Activated CD8-positive, alpha-beta T cell treated with anti-CD3 and anti-CD28 coated beads, Interleukin-2, amount 10 ng/mL, durations not matched to agents 7 days and 5 days (primary cell): ENCODE data around the gene CXCL10. TPM values are rescaled to one million over a fixed set of nuclear protein-coding genes. Genes with fewer than 3 reads are reported as not detected.

Source experiments
- ATAC-seq: fragments of 150-1000 bp; cut with Tn5 transposase; one replicate; pipeline ENCODE4 v1.10.0; 2021; ENCODE audit warnings: moderate library complexity
- CTCF ChIA-PET: fragments of 350-600 bp; sonication (Branson Sonifier 250); formaldehyde crosslinking; loops from one replicate; lab custom pipeline; 2021; ENCODE audit warnings: antibody characterized with exemption; lab: Charles Lee
- POLR2A ChIA-PET: fragments of 350-600 bp; sonication (Branson Sonifier 250); formaldehyde crosslinking; loops from one replicate; lab custom pipeline; 2021; ENCODE audit warnings: antibody characterized with exemption; lab: Charles Lee
- DNase-seq: peaks from one replicate; pipeline ENCODE4 v3.0.0-alpha.2; 2020
- H3K27ac Mint-ChIP-seq: one replicate; pipeline ENCODE4 v1.8.0; 2021; ENCODE audit warnings: mild to moderate bottlenecking, mixed read lengths
- H3K27me3 Mint-ChIP-seq: one replicate; pipeline ENCODE4 v1.8.0; 2021; ENCODE audit warnings: low read depth, mixed read lengths
- H3K36me3 Mint-ChIP-seq: one replicate; pipeline ENCODE4 v1.8.0; 2021; ENCODE audit warnings: low read depth, mixed read lengths
- H3K4me1 Mint-ChIP-seq: one replicate; pipeline ENCODE4 v1.8.0; 2021; ENCODE audit warnings: low read depth, mixed read lengths
- H3K4me3 Mint-ChIP-seq: one replicate; pipeline ENCODE4 v1.8.0; 2021; ENCODE audit warnings: mild to moderate bottlenecking, mixed read lengths
- H3K9me3 Mint-ChIP-seq: one replicate; pipeline ENCODE4 v1.8.0; 2022; ENCODE audit warnings: mixed read lengths; ENCODE audit not compliant: insufficient read depth
- total RNA-seq, 2 experiments: library from RNA; stranded (reverse); gene quantifications; one replicate each; pipeline ENCODE4 v1.2.3, GENCODE V29; 2021

Gene CXCL10
- total RNA-seq, 2 experiments from 2014 or later = not detected

- no peak for DNase-seq
- Mint-ChIP-seq H3K4me3 (no peak overlapping the region), H3K9me3 (no peaks in the 10 kb centered on the region), H3K27ac (no peak overlapping the region), H3K27me3 (peaks cover 6% of the 10 kb centered on the region), H3K36me3 (no peaks in the 10 kb centered on the region), H3K4me1 (peaks cover 6% of the 10 kb centered on the region)
- CTCF ChIA-PET = interaction anchor here (0.9 to 1.6 kb wide), 2 partner anchors 27 to 127 kb away, joined by 3 to 6 read pairs; no protein-coding TSS in a partner anchor
- no peak for ATAC-seq
- POLR2A ChIA-PET = no interaction called here
Measured at GRCh38 chr4:76022677-76023076, 620 bp downstream of the CXCL10 start.

GRCh38 chr4:76022031-76022430 lies 1.3 kb downstream of the CXCL10 start:
- Mint-ChIP-seq H3K36me3 (no peaks in the 10 kb centered on the region), H3K9me3 (no peaks in the 10 kb centered on the region), H3K27ac (no peak overlapping the region), H3K27me3 (peaks cover 6% of the 10 kb centered on the region), H3K4me1 (peaks cover 6% of the 10 kb centered on the region), H3K4me3 (no peak overlapping the region)
- DNase-seq (no peak), ATAC-seq (no peak)
- CTCF ChIA-PET = interaction anchor here (1.6 kb wide), 1 partner anchor 26 kb away, joined by 6 read pairs; no protein-coding TSS in a partner anchor
- POLR2A ChIA-PET = no interaction called here

- POLR2A ChIA-PET = no interaction called here
- no peaks in the 10 kb centered on the region for H3K9me3 Mint-ChIP-seq
- no peak overlapping the region for H3K4me3 Mint-ChIP-seq
- H3K36me3 Mint-ChIP-seq = no peaks in the 10 kb centered on the region
- H3K4me1 Mint-ChIP-seq = peaks cover 9% of the 10 kb centered on the region
- DNase-seq (no peak), ATAC-seq (no peak)
- H3K27ac Mint-ChIP-seq = no peak overlapping the region
- H3K27me3 Mint-ChIP-seq = peaks cover 7% of the 10 kb centered on the region
- CTCF ChIA-PET = no interaction called here
Measured at GRCh38 chr4:76017056-76017686, 6.1 kb downstream of the CXCL10 start.

GRCh38 chr4:76016393-76016792 lies 6.9 kb downstream of the CXCL10 start:
- no peaks in the 10 kb centered on the region for H3K9me3 Mint-ChIP-seq
- H3K4me3 Mint-ChIP-seq = no peak overlapping the region
- peaks cover 9% of the 10 kb centered on the region for H3K4me1 Mint-ChIP-seq
- H3K36me3 Mint-ChIP-seq = no peaks in the 10 kb centered on the region
- peaks cover 4% of the 10 kb centered on the region for H3K27me3 Mint-ChIP-seq
- H3K27ac Mint-ChIP-seq = no peak overlapping the region
- ChIA-PET POLR2A (no interaction called here), CTCF (no interaction called here)
- DNase-seq = no peak
- ATAC-seq = no peak

DNA sequence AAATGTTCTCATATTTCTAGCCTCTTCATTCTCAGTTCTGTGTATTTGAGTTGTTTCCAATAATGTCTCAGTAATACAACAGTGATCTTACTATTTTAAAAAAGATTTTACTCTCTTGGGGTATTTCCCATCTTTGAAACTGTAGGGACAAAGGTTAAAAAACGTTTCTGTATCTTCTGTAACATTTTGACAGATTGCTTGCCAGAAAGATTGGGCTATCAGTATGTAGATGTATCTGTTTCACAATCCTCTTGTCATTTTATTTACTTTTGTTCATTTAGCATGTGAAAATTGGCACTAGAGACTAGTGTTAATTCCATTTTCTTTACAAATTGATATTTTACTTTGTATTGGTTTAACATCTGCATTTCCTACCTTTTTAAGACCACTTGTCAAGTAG lies 9.8 kb downstream of the CXCL10 start:
- Mint-ChIP-seq H3K36me3 (no peaks in the 10 kb centered on the region), H3K4me3 (no peak overlapping the region), H3K9me3 (no peaks in the 10 kb centered on the region), H3K27me3 (peaks cover 11% of the 10 kb centered on the region), H3K4me1 (peaks cover 9% of the 10 kb centered on the region), H3K27ac (no peak overlapping the region)
- DNase-seq (no peak), ATAC-seq (no peak)
- CTCF ChIA-PET = interaction anchor here (2.8 kb wide), 1 partner anchor 17 kb away, joined by 19 read pairs; no protein-coding TSS in a partner anchor
- POLR2A ChIA-PET = no interaction called here

DNA sequence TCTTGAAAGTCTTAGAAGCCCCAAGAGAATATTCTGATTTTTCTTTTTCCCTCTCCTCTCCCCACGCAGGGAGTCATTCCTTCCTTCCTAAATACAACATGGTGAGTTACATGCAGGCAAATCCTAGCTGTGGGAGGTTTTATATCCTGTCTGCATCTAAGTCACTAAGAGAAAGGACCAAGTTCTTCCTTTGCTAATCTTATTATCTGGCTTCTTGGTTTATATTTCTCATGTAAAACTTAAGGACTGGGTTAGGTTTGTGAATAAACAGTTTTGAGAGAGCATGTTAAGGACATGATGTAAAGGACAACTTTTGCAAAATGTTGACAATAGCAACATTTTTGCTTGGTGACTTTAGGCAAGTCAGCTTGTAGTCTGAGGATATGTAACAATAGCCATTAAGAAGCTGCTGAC lies 10.9 kb downstream of the CXCL10 start:
- H3K4me1 Mint-ChIP-seq = peaks cover 9% of the 10 kb centered on the region
- ChIA-PET CTCF (no interaction called here), POLR2A (no interaction called here)
- no peak overlapping the region for H3K4me3 Mint-ChIP-seq
- peaks cover 17% of the 10 kb centered on the region for H3K27me3 Mint-ChIP-seq
- no peaks in the 10 kb centered on the region for H3K9me3 Mint-ChIP-seq
- ATAC-seq = no peak
- H3K36me3 Mint-ChIP-seq = no peaks in the 10 kb centered on the region
- no peak for DNase-seq
- no peak overlapping the region for H3K27ac Mint-ChIP-seq

DNA sequence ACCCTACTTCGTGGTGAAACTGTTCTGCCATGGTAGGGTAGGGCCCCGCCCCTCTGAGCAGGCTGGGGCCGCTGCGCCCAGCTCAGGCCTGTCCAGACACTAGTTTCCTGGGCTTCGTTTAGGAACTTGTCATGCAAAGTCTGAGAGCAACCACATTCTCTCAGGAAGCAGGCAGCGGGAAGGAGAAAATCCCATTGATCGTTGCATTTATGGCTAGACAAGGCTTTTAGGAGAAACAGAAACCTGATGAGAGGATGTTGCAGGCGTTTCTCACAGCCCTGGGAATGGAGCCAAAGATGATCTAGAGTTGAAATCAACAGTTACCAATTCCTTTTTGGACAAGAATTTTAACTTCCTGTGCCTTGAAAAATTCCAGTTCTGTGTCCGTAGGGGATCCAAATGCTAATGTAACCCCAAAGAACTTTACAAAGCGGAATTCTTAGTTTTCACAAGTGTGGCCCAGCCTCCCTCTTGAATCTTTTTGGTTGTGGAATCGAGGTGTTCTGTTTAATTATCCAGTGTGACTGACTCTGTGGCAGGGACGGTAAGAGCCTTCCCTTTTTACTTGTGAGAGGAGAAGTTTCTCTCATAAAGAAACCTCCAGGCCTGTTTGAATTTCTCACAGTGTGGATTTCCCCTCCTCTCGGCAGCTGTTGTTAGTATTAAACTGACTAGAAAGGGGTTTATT lies 11.5 kb downstream of the CXCL10 start:
- H3K4me1 Mint-ChIP-seq = peaks cover 9% of the 10 kb centered on the region

GRCh38 chr4:76011018-76011670 lies 12.2 kb downstream of the CXCL10 start:
- CTCF ChIA-PET = no interaction called here
- Mint-ChIP-seq H3K4me3 (no peak overlapping the region), H3K4me1 (peaks cover 4% of the 10 kb centered on the region), H3K9me3 (no peaks in the 10 kb centered on the region), H3K27ac (no peak overlapping the region), H3K36me3 (no peaks in the 10 kb centered on the region), H3K27me3 (peaks cover 23% of the 10 kb centered on the region)
- DNase-seq (no peak), ATAC-seq (no peak)
- POLR2A ChIA-PET = no interaction called here

More for the DNA sequence above, 11.5 kb downstream of the CXCL10 start:
- no peak for DNase-seq
- Mint-ChIP-seq H3K4me3 (no peak overlapping the region), H3K9me3 (no peaks in the 10 kb centered on the region), H3K27me3 (peaks cover 22% of the 10 kb centered on the region), H3K27ac (no peak overlapping the region), H3K36me3 (no peaks in the 10 kb centered on the region)
- ATAC-seq = no peak
- POLR2A ChIA-PET = no interaction called here
- CTCF ChIA-PET = no interaction called here

- CTCF ChIA-PET = interaction anchor here (1.6 kb wide), 1 partner anchor 15 kb away, joined by 8 read pairs; no protein-coding TSS in a partner anchor
Measured at GRCh38 chr4:76010576-76010975, 12.7 kb downstream of the CXCL10 start.

DNA sequence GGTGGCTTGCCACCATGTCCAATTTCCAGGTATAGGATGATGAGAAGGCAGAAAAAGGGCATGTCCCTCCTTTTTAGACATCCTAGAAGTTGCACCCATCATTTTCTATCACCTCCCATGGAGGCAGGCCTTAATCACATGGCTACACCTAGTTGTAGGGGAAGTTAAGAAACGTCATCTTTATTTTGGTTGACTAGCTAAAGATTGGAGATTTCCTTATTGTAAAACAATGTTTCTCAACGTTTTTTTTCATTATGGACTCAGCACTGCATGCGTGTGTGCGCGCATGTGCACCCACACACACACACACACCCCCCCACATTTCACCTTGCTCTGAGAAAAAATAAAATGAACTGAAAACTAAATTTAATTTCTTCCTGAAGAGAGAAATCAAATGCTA lies 14.0 kb downstream of the CXCL10 start:
- DNase-seq (no peak), ATAC-seq (no peak)
- Mint-ChIP-seq H3K4me1 (no peaks in the 10 kb centered on the region), H3K9me3 (no peaks in the 10 kb centered on the region), H3K36me3 (no peaks in the 10 kb centered on the region), H3K27ac (no peak overlapping the region), H3K4me3 (no peak overlapping the region), H3K27me3 (peaks cover 27% of the 10 kb centered on the region)
- CTCF ChIA-PET = interaction anchor here (1.6 kb wide), 1 partner anchor 14 kb away, joined by 8 read pairs; no protein-coding TSS in a partner anchor
- POLR2A ChIA-PET = no interaction called here

More at GRCh38 chr4:76010576-76010975, 12.7 kb downstream of the CXCL10 start:
- no peak for DNase-seq
- H3K4me3 Mint-ChIP-seq = no peak overlapping the region
- no peaks in the 10 kb centered on the region for H3K9me3 Mint-ChIP-seq
- H3K27ac Mint-ChIP-seq = no peak overlapping the region
- peaks cover 27% of the 10 kb centered on the region for H3K27me3 Mint-ChIP-seq
- H3K36me3 Mint-ChIP-seq = no peaks in the 10 kb centered on the region
- POLR2A ChIA-PET = no interaction called here
- no peak for ATAC-seq
- no peaks in the 10 kb centered on the region for H3K4me1 Mint-ChIP-seq

- Mint-ChIP-seq H3K27me3 (peaks cover 28% of the 10 kb centered on the region), H3K9me3 (no peaks in the 10 kb centered on the region), H3K36me3 (no peaks in the 10 kb centered on the region), H3K27ac (no peak within 1 kb of the TSS), H3K4me3 (no peak within 1 kb of the TSS), H3K4me1 (peaks cover 3% of the 10 kb centered on the region)
- DNase-seq (no peak), ATAC-seq (no peak)
- POLR2A ChIA-PET = no interaction called here
- CTCF ChIA-PET = interaction anchor here (3.0 kb wide), 1 partner anchor 11 kb away, joined by 11 read pairs; no protein-coding TSS in a partner anchor
Measured at GRCh38 chr4:76007089-76007862, 16.0 kb downstream of the CXCL10 start, which contains the start of gene CXCL9. CXCL9 (minus strand) TSS chr4:76007509; CDS start chr4:76007449, 60 bp downstream.
